Kidney epithelial cell (primary cell): ENCODE measurements around the gene RTEL1. TPM values are rescaled to one million over a fixed set of nuclear protein-coding genes. Genes with fewer than 3 reads are reported as not detected.

Experiments
- DNase-seq: peaks from one replicate; pipeline ENCODE4 v3.0.0-alpha.2; 2010; ENCODE audit warnings: low read depth
- H3K27me3 ChIP-seq: 2 replicates; pipeline ENCODE4 v1.6.0; 2011; ENCODE audit warnings: low read length; ENCODE audit not compliant: control insufficient read depth, insufficient read depth
- H3K36me3 ChIP-seq: 2 replicates; pipeline ENCODE4 v1.5.1; 2011; ENCODE audit warnings: low read length; ENCODE audit not compliant: control insufficient read depth, insufficient read depth
- H3K4me3 ChIP-seq: 2 replicates; pipeline ENCODE4 v1.5.1; 2011; ENCODE audit warnings: low read depth, mild to moderate bottlenecking, control low read depth, low read length
- total RNA-seq: library from RNA; depleted of rRNA; stranded (reverse); fragments of >200 nt; gene quantifications from 2 replicates; pipeline ENCODE4 v1.2.3, GENCODE V29; 2015
- TF ChIP-seq, protein P1 (sequence below): IDR thresholded peaks from 2 replicates; pipeline ENCODE4 v1.5.1; 2011; ENCODE audit warnings: mild to moderate bottlenecking, moderate library complexity, low read length, control low read depth, inconsistent platforms; ENCODE audit not compliant: insufficient read depth, poor library complexity, severe bottlenecking

RTEL1 gene
- total RNA-seq, 1 donor from 2014 or later = 30.7 TPM

- H3K4me3 ChIP-seq = no peak overlapping the region
- H3K27me3 ChIP-seq = no peaks in the 10 kb centered on the region
- TF ChIP-seq, protein P1, sequence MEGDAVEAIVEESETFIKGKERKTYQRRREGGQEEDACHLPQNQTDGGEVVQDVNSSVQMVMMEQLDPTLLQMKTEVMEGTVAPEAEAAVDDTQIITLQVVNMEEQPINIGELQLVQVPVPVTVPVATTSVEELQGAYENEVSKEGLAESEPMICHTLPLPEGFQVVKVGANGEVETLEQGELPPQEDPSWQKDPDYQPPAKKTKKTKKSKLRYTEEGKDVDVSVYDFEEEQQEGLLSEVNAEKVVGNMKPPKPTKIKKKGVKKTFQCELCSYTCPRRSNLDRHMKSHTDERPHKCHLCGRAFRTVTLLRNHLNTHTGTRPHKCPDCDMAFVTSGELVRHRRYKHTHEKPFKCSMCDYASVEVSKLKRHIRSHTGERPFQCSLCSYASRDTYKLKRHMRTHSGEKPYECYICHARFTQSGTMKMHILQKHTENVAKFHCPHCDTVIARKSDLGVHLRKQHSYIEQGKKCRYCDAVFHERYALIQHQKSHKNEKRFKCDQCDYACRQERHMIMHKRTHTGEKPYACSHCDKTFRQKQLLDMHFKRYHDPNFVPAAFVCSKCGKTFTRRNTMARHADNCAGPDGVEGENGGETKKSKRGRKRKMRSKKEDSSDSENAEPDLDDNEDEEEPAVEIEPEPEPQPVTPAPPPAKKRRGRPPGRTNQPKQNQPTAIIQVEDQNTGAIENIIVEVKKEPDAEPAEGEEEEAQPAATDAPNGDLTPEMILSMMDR = no peak
- no peaks in the 10 kb centered on the region for H3K36me3 ChIP-seq
- no peak for DNase-seq
Observed at GRCh38 chr20:63694584-63695423, 36.7 kb downstream of the RTEL1 start.

DNA sequence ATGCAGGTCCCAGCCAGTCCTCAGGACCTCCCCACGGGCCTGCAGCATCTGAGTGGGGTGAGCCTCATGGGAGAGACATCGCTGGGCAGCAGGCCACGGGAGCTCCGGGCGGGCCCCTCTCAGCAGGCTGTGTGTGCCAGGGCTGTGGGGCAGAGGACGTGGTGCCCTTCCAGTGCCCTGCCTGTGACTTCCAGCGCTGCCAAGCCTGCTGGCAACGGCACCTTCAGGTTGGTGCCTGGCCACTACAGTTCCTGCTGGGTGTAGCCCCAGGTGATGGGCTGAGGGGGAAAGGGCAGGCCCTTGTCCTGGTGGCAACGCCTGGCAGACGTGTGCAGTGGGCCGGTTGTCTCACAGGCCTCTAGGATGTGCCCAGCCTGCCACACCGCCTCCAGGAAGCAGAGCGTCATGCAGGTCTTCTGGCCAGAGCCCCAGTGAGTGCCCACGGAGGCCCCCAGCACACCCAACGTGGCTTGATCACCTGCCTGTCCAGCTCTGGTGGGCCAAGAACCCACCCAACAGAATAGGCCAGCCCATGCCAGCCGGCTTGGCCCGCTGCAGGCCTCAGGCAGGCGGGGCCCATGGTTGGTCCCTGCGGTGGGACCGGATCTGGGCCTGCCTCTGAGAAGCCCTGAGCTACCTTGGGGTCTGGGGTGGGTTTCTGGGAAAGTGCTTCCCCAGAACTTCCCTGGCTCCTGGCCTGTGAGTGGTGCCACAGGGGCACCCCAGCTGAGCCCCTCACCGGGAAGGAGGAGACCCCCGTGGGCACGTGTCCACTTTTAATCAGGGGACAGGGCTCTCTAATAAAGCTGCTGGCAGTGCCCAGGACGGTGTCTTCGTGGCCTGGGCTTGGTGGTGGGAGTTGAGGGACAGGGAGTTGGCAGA, 37.6 kb downstream of the RTEL1 start:
- Histone ChIP-seq H3K36me3 (no peaks in the 10 kb centered on the region), H3K27me3 (no peaks in the 10 kb centered on the region), H3K4me3 (no peak overlapping the region)
- no peak for DNase-seq
- TF ChIP-seq, protein P1 = no peak

DNA sequence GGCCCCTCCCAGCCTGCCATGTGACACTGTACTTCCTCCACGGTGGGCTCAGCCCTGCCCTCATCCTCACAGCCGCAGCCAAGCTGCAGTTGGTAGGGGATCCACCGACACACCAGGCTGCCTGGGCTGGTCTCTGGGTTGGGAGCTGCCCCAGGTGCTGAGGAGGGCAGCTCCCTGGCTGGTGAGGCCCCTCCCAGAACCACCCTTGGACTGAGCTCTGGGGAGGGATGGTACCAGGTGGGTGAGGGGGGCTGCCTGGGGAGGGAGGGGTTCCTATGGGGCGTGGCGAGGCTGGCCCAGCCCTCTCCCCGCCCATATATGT, 38.2 kb downstream of the RTEL1 start:
- Histone ChIP-seq H3K36me3 (no peaks in the 10 kb centered on the region), H3K4me3 (peak overlapping the region; percentile 64), H3K27me3 (no peaks in the 10 kb centered on the region)
- no peak for DNase-seq
- TF ChIP-seq, protein P1 = no peak

DNA sequence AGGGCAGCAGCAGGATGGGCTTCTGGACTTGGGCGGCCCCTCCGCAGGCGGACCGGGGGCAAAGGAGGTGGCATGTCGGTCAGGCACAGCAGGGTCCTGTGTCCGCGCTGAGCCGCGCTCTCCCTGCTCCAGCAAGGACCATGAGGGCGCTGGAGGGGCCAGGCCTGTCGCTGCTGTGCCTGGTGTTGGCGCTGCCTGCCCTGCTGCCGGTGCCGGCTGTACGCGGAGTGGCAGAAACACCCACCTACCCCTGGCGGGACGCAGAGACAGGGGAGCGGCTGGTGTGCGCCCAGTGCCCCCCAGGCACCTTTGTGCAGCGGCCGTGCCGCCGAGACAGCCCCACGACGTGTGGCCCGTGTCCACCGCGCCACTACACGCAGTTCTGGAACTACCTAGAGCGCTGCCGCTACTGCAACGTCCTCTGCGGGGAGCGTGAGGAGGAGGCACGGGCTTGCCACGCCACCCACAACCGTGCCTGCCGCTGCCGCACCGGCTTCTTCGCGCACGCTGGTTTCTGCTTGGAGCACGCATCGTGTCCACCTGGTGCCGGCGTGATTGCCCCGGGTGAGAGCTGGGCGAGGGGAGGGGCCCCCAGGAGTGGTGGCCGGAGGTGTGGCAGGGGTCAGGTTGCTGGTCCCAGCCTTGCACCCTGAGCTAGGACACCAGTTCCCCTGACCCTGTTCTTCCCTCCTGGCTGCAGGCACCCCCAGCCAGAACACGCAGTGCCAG, 38.7 kb downstream of the RTEL1 start, which contains the start of gene TNFRSF6B:
Gene TNFRSF6B, plus strand, starts transcription at position 25 of the 729 bp plus-strand sequence. Its CDS starts 116 bp downstream, at position 141.
- DNase-seq = no peak
- Histone ChIP-seq H3K27me3 (no peaks in the 10 kb centered on the region), H3K36me3 (no peaks in the 10 kb centered on the region), H3K4me3 (peak within 1 kb of the TSS; percentile 64)
- TF ChIP-seq, protein P1 = no peak

DNA sequence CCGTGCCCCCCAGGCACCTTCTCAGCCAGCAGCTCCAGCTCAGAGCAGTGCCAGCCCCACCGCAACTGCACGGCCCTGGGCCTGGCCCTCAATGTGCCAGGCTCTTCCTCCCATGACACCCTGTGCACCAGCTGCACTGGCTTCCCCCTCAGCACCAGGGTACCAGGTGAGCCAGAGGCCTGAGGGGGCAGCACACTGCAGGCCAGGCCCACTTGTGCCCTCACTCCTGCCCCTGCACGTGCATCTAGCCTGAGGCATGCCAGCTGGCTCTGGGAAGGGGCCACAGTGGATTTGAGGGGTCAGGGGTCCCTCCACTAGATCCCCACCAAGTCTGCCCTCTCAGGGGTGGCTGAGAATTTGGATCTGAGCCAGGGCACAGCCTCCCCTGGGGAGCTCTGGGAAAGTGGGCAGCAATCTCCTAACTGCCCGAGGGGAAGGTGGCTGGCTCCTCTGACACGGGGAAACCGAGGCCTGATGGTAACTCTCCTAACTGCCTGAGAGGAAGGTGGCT, 39.3 kb downstream of the RTEL1 start:
- no peak for DNase-seq
- Histone ChIP-seq H3K36me3 (no peaks in the 10 kb centered on the region), H3K4me3 (peak overlapping the region; percentile 64), H3K27me3 (no peaks in the 10 kb centered on the region)
- TF ChIP-seq, protein P1 = peak; percentile 4
